A549 treated with dexamethasone at 1 μM for 4 hours (cell line): ENCODE measurements around the gene ALOX15B. TPM values are rescaled to one million over a fixed set of nuclear protein-coding genes. Genes with fewer than 3 reads are reported as not detected.

ENCODE experiments used
- total RNA-seq: library from RNA; stranded (reverse); fragments of 200-300 nt; extraction: Qiagen RNA extraction; gene quantifications from 5 replicates; pipeline ENCODE4 v1.2.3, GENCODE V29; 2022

Gene ALOX15B, protein sequence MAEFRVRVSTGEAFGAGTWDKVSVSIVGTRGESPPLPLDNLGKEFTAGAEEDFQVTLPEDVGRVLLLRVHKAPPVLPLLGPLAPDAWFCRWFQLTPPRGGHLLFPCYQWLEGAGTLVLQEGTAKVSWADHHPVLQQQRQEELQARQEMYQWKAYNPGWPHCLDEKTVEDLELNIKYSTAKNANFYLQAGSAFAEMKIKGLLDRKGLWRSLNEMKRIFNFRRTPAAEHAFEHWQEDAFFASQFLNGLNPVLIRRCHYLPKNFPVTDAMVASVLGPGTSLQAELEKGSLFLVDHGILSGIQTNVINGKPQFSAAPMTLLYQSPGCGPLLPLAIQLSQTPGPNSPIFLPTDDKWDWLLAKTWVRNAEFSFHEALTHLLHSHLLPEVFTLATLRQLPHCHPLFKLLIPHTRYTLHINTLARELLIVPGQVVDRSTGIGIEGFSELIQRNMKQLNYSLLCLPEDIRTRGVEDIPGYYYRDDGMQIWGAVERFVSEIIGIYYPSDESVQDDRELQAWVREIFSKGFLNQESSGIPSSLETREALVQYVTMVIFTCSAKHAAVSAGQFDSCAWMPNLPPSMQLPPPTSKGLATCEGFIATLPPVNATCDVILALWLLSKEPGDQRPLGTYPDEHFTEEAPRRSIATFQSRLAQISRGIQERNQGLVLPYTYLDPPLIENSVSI
- total RNA-seq: 0.26 to 0.46 TPM (median 0.42 TPM) in 5 replicates

DNA sequence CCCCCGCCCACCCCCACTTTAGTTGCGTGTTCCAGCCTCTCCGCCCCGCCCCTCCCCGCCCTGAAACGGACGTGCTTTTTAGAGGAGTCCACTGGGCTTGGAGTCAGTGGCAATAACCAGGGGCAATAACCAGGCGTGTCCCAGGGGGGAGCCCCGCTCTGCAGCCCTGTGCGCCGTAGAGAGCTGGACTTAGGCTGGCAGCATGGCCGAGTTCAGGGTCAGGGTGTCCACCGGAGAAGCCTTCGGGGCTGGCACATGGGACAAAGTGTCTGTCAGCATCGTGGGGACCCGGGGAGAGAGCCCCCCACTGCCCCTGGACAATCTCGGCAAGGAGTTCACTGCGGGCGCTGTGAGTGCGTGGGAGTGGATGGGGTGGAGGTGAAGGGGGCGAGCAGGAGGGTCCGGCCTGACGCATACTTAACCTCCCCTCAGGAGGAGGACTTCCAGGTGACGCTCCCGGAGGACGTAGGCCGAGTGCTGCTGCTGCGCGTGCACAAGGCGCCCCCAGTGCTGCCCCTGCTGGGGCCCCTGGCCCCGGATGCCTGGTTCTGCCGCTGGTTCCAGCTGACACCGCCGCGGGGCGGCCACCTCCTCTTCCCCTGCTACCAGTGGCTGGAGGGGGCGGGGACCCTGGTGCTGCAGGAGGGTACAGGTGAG lies at the start of gene ALOX15B:
ALOX15B (plus strand) TSS at position 106 of the 657 bp plus-strand sequence; CDS start at position 203, 97 bp downstream.

DNA sequence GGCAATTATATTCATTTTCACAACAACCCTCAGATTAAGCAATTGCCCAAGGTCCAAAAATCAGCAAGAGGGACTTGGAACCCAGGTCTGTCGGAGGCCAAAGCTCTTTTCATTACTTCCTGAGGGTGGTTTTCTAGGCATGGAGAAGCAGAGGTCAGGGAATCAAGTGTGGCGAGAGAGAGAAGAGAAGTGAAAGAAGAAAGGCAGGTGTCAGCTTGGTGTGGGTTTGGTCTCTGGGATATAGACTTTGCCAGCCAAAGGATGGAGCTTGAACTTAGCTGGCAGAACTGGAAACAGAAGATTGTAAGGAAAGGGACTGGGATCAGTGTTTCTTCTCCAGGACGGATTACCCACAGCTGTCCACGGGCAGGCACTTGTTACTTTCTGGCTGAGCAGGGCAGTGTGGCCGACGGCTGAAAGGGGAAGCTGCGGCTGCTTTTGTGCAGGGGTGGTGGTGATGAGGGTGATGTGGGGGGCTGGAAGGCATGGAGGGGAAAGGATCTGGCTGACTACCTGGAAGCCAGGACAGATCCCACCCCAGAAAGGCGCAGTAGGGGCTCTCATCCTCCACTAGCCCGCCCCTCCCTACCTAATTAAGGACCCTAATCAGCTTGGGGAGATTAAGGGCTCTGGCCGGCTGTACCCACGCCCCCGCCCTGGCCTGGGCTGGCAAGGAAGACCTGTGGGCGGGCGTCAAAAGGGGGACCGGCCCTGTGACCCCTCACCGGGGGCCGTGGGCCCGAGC lies 36.7 kb upstream of the ALOX15B start, which contains the start of gene GUCY2D:
GUCY2D (plus strand) TSS at position 640 of the 745 bp plus-strand sequence. CDS start 433 bp downstream, outside the sequence.

DNA sequence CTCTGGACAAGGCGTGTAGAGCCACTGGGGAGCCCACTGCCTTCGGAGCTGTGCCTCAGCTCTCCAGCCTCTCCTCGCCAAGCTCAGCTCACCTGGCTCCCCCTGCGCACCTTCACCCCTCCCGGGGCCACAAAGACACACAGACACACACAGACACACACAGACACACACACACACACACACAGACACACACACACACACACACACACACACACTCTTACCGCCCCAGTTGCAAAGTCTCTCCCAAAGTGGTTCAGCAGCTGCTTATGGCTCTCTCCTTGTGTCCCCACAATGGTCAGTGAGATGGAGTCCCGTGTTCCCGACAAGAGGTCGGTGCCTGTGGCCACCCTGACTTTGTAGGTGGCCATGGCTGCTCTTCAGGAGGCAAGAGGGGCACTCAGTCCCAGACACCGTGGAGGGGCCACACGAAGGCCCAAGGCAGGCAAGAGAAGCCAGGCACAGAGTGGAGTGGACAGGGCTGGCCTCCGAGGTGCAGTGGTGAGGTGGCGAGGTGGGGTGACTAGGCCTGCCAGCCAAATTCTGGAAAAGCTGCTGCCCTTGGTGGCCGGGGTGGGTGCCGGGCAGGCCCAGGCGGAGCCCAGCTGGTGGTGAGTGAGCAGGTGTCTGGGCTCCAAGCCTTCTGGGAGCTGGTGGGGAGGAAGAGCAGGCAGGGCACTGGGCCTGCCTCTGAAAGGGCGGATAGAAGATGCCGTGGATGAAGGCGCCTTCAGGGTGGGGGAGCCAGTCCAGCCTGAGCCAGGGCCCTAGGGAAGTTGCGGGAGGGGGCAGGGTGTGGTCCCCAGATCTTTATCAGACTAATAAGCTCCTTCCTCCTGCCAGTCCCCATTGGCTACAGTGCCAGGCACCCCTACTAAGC lies 48.5 kb downstream of the ALOX15B start, which contains the start of gene ALOX12B:
ALOX12B (minus strand) TSS at position 642 of the 877 bp plus-strand sequence; CDS start at position 368, 274 bp downstream.

Other genes starting within 250 kb of the ALOX15B start
- 10.5 to 21.0 TPM (median 14.6 TPM) in 5 replicates for gene KDM6B, start 204.8 kb upstream of the ALOX15B start, total RNA-seq
- gene TMEM88, start 184.0 kb upstream of the ALOX15B start, total RNA-seq: 0.16 to 1.2 TPM (median 0.64 TPM) in 5 replicates
- 189 to 229 TPM (median 204 TPM) in 5 replicates for gene NAA38, start 181.5 kb upstream of the ALOX15B start, total RNA-seq
- 20.9 to 22.7 TPM (median 21.7 TPM) in 5 replicates for gene CYB5D1, start 181.1 kb upstream of the ALOX15B start, total RNA-seq
- gene CHD3, start 150.3 kb upstream of the ALOX15B start, total RNA-seq: 56.7 to 75.9 TPM (median 72.6 TPM) in 5 replicates
- 1.3 to 2.4 TPM (median 1.5 TPM) in 5 replicates for gene RNF227, start 122.8 kb upstream of the ALOX15B start, total RNA-seq
- gene KCNAB3, start 109.2 kb upstream of the ALOX15B start, total RNA-seq: 1.2 to 3.0 TPM (median 2.5 TPM) in 5 replicates
- gene TRAPPC1, start 107.1 kb upstream of the ALOX15B start, total RNA-seq: 295 to 368 TPM (median 319 TPM) in 5 replicates
- 32.5 to 44.7 TPM (median 43.3 TPM) in 5 replicates for gene CNTROB, start 106.9 kb upstream of the ALOX15B start, total RNA-seq
- gene GUCY2D, start 36.4 kb upstream of the ALOX15B start, total RNA-seq: 0.18 to 0.78 TPM (median 0.33 TPM) in 5 replicates
- gene ALOX12B, start 48.7 kb downstream of the ALOX15B start, total RNA-seq: 1.1 to 1.6 TPM (median 1.3 TPM) in 5 replicates
- 6.0 to 10.3 TPM (median 7.6 TPM) in 5 replicates for gene ALOXE3, start 79.5 kb downstream of the ALOX15B start, total RNA-seq
- gene HES7, start 85.0 kb downstream of the ALOX15B start, total RNA-seq: 2.3 to 4.9 TPM (median 3.7 TPM) in 5 replicates
- gene PER1, start 113.3 kb downstream of the ALOX15B start, total RNA-seq: 42.6 to 58.0 TPM (median 56.0 TPM) in 5 replicates
- gene VAMP2, start 123.9 kb downstream of the ALOX15B start, total RNA-seq: 23.6 to 32.3 TPM (median 29.5 TPM) in 5 replicates
- 18.5 to 21.4 TPM (median 19.6 TPM) in 5 replicates for gene TMEM107, start 137.3 kb downstream of the ALOX15B start, total RNA-seq
- gene BORCS6, start 151.1 kb downstream of the ALOX15B start, total RNA-seq: 6.1 to 8.1 TPM (median 7.6 TPM) in 5 replicates
- gene AURKB, start 171.5 kb downstream of the ALOX15B start, total RNA-seq: 134 to 149 TPM (median 142 TPM) in 5 replicates
- 8.5 to 18.3 TPM (median 15.1 TPM) in 5 replicates for gene CTC1, start 209.0 kb downstream of the ALOX15B start, total RNA-seq
- 30.9 to 53.2 TPM (median 52.5 TPM) in 5 replicates for gene PFAS, start 210.2 kb downstream of the ALOX15B start, total RNA-seq
- 36.2 to 45.0 TPM (median 43.4 TPM) in 5 replicates for gene RANGRF, start 249.6 kb downstream of the ALOX15B start, total RNA-seq